Endothelial cell of umbilical vein (primary cell): ENCODE results near the gene PLCG2. TPM values are rescaled to one million over a fixed set of nuclear protein-coding genes. Genes with fewer than 3 reads are reported as not detected.

Source experiments
- BruUV-seq: library from RNA; stranded (reverse); fragments of 400-500 nt; replicated peaks from 2 replicates; lab custom pipeline; 2021; lab: Mats Ljungman, UMichigan
- CTCF ChIA-PET: fragments of 300-600, 350-600 bp; sonication (Branson Sonifier 250); formaldehyde crosslinking; loops from one replicate; lab custom pipeline; 2021; ENCODE audit warnings: antibody characterized with exemption, inconsistent platforms; lab: Charles Lee
- POLR2A ChIA-PET: fragments of 300-600, 350-600 bp; sonication (Branson Sonifier 250); formaldehyde crosslinking; loops from one replicate; lab custom pipeline; 2021; ENCODE audit warnings: antibody characterized with exemption, inconsistent platforms; lab: Charles Lee
- DNase-seq: peaks from one replicate; pipeline ENCODE4 v3.0.0-alpha.2; 2011; ENCODE audit warnings: low read depth, low spot score
- FAIRE-seq: peaks from 2 replicates; lab custom pipeline; 2011; peaks lifted over from hg19 to GRCh38; lab: Jason Lieb, UNC
- H2AFZ ChIP-seq: 2 replicates; pipeline ENCODE4 v1.6.0; 2012; ENCODE audit warnings: low read depth, low read length, control low read depth, inconsistent platforms
- H3K27ac ChIP-seq: 2 replicates; pipeline ENCODE4 v1.5.1; 2011; ENCODE audit warnings: low read depth, mild to moderate bottlenecking, control low read depth, low read length, moderate library complexity; ENCODE audit not compliant: insufficient read depth
- H3K27me3 ChIP-seq, 2 experiments: 2 replicates each; pipeline versions ENCODE4 v1.6.0 to v1.6.1; 2011; ENCODE audit warnings: low read length in 2 of 2, mixed read lengths in 1 of 2; ENCODE audit not compliant: control insufficient read depth in 2 of 2, insufficient read depth in 2 of 2
- H3K36me3 ChIP-seq, 2 experiments: 2 replicates in 1 of 2; 3 replicates in 1 of 2; pipeline ENCODE4 v1.5.1; 2011; ENCODE audit warnings: low read length in 2 of 2, mild to moderate bottlenecking in 1 of 2, moderate library complexity in 1 of 2; ENCODE audit not compliant: control insufficient read depth in 2 of 2, insufficient read depth in 2 of 2; ENCODE audit errors: extremely low read depth in 1 of 2
- H3K4me1 ChIP-seq: 3 replicates; pipeline ENCODE4 v1.5.1; 2011; ENCODE audit warnings: mild to moderate bottlenecking, low read length; ENCODE audit not compliant: control insufficient read depth, insufficient read depth; ENCODE audit errors: extremely low read depth
- H3K4me2 ChIP-seq: 2 replicates; pipeline ENCODE4 v1.6.1; 2011; ENCODE audit warnings: low read length, control low read depth, mixed read lengths; ENCODE audit not compliant: insufficient read depth
- H3K4me3 ChIP-seq, 3 experiments: fragments of 200-600 bp in 1 of 3; sonication (generic), shearing (Covaris generic) in 1 of 3; replicated peaks in 1 of 3; 2 replicates each; pipeline ENCODE4 v1.5.1; 2011 to 2016; ENCODE audit warnings: control low read depth in 3 of 3, low read length in 3 of 3, mild to moderate bottlenecking in 2 of 3, inconsistent platforms in 1 of 3, low read depth in 1 of 3, moderate library complexity in 1 of 3; ENCODE audit not compliant: insufficient read depth in 1 of 3
- H3K79me2 ChIP-seq: 2 replicates; pipeline ENCODE4 v1.6.0; 2012; ENCODE audit warnings: low read length, inconsistent platforms; ENCODE audit not compliant: control insufficient read depth, insufficient read depth
- H3K9ac ChIP-seq: replicated peaks from 2 replicates; pipeline ENCODE3; 2011; ENCODE audit warnings: low read length, control low read depth; ENCODE audit not compliant: insufficient read depth; ENCODE audit errors: extremely low read depth
- H3K9me1 ChIP-seq: replicated peaks from 3 replicates; pipeline ENCODE4 v1.6.0; 2011; ENCODE audit warnings: mild to moderate bottlenecking, low read length; ENCODE audit not compliant: control insufficient read depth, insufficient read depth; ENCODE audit errors: extremely low read depth
- H3K9me3 ChIP-seq: replicated peaks from 2 replicates; pipeline ENCODE4 v1.5.1; 2012; ENCODE audit warnings: low read length, inconsistent platforms; ENCODE audit not compliant: control insufficient read depth, insufficient read depth
- H4K20me1 ChIP-seq: replicated peaks from 2 replicates; pipeline ENCODE3; 2011; ENCODE audit warnings: mild to moderate bottlenecking, low read length; ENCODE audit not compliant: control insufficient read depth, insufficient read depth; ENCODE audit errors: extremely low read depth
- CTCF ChIP-seq, 2 donors: IDR thresholded peaks; 1 replicate in 1 of 2; 2 replicates in 1 of 2; pipeline ENCODE4 v1.5.1; 2011; ENCODE audit warnings: low read length in 2 of 2, mild to moderate bottlenecking in 2 of 2, moderate library complexity in 2 of 2, control low read depth in 1 of 2, inconsistent platforms in 1 of 2, low read depth in 1 of 2; ENCODE audit not compliant: insufficient read depth in 1 of 2; ENCODE audit errors: extremely low read depth in 1 of 2
- EZH2 ChIP-seq: IDR thresholded peaks from 2 replicates; pipeline ENCODE4 v1.6.1; 2012; ENCODE audit warnings: borderline replicate concordance, low read depth, mild to moderate bottlenecking, moderate library complexity, low read length, inconsistent platforms; ENCODE audit not compliant: severe bottlenecking
- FOS ChIP-seq: IDR thresholded peaks from 2 replicates; pipeline ENCODE4 v1.6.1; 2011; ENCODE audit warnings: mild to moderate bottlenecking, low read length, moderate library complexity, borderline replicate concordance; ENCODE audit not compliant: insufficient read depth
- GATA2 ChIP-seq: IDR thresholded peaks from 2 replicates; pipeline ENCODE4 v1.7.0; 2011; ENCODE audit warnings: low read depth, mild to moderate bottlenecking, moderate library complexity, mixed read lengths, low read length; ENCODE audit not compliant: insufficient read length, insufficient read depth
- JUN ChIP-seq: IDR thresholded peaks from 2 replicates; pipeline ENCODE4 v1.6.1; 2011; ENCODE audit warnings: borderline replicate concordance, low read depth; ENCODE audit not compliant: insufficient read length, insufficient read depth
- MAX ChIP-seq: IDR thresholded peaks from 2 replicates; pipeline ENCODE4 v1.6.1; 2011; ENCODE audit not compliant: insufficient read depth, insufficient read length
- MYC ChIP-seq: IDR thresholded peaks from one replicate; pipeline ENCODE4 v1.6.1; 2011; ENCODE audit warnings: mild to moderate bottlenecking, low read depth, low read length
- POLR2A ChIP-seq: IDR thresholded peaks from 2 replicates; pipeline ENCODE4 v1.6.1; 2012; ENCODE audit warnings: low read depth, mild to moderate bottlenecking, control low read depth, low read length
- POLR2AphosphoS5 ChIP-seq: IDR thresholded peaks from 2 replicates; pipeline ENCODE4 v1.6.1; 2012; ENCODE audit warnings: low read depth, mild to moderate bottlenecking, control low read depth, low read length, moderate library complexity; ENCODE audit not compliant: insufficient read depth
- dilution Hi-C: fragments of 300-500 bp; cut with MboI; formaldehyde crosslinking; loops from one replicate; pipeline ENCODE4 v1.15.0; 2019; ENCODE audit warnings: low sequenced_read_pairs; ENCODE audit not compliant: extremely low pct_ligation_motif_present
- intact Hi-C: fragments of 100-400 bp; cut with micrococcal nuclease; formaldehyde crosslinking; loops from one replicate; pipeline ENCODE4 v1.10.0; 2022
- polyA plus RNA-seq, 4 experiments: library from polyadenylated mRNA; depleted of rRNA in 3 of 4; stranded (reverse) in 3 of 4; unstranded in 1 of 4; fragments of >200 nt; gene quantifications; 2 replicates each; pipeline versions ENCODE4 v1.2.1 to v1.2.3, GENCODE V29; 2011 to 2012; ENCODE audit warnings: missing spikeins in 1 of 4
- total RNA-seq: library from RNA; stranded (reverse); gene quantifications from 2 replicates; pipeline ENCODE4 v1.2.3, GENCODE V29; 2021

The PLCG2 gene
- total and polyA plus RNA-seq, 2 donors (not counting 3 experiments of a cell fraction or from before 2014, with no cell fraction given), result 10.8 to 13.6 TPM

GRCh38 chr16:81879625-81880024 is 100.5 kb downstream of the PLCG2 start:
- dilution Hi-C loops, result no loop called here
- no peaks in the 10 kb centered on the region for H3K79me2 ChIP-seq
- ChIA-PET POLR2A (no interaction called here), CTCF (interaction anchor here (0.6 to 1.1 kb wide), 5 partner anchors 10 to 577 kb away, joined by 3 to 4 read pairs (median 3); no protein-coding TSS in a partner anchor)
- H2AFZ ChIP-seq, result no peak overlapping the region
- no peak overlapping the region for H3K27ac ChIP-seq
- H3K36me3 ChIP-seq, result no peaks in the 10 kb centered on the region
- TF ChIP-seq CTCF (IDR thresholded peaks at IDR 0.05; ENCODE audit: extremely low read depth in 1 of 2, insufficient read depth in 1 of 2, low read depth in 1 of 2, low read length in 2 of 2) (peak; percentile 16 to 53), MYC (no peak)
- BruUV-seq, result no TSS peak
- H4K20me1 ChIP-seq, result no peaks in the 10 kb centered on the region
- intact Hi-C loops, result loop anchor here (10.0 kb wide), 1 partner anchor 255 kb away; no protein-coding TSS in a partner anchor
- H3K27me3 ChIP-seq, result no peaks in the 10 kb centered on the region
- no peak overlapping the region for H3K4me3 ChIP-seq
- DNase-seq (no peak), FAIRE-seq (no peak)
- H3K9ac ChIP-seq, result no peak overlapping the region
- no peaks in the 10 kb centered on the region for H3K9me1 ChIP-seq
- no peaks in the 10 kb centered on the region for H3K9me3 ChIP-seq
- H3K4me1 ChIP-seq, result no peaks in the 10 kb centered on the region
- H3K4me2 ChIP-seq, result no peak overlapping the region

- H3K36me3 ChIP-seq, result no peaks in the 10 kb centered on the region
- ChIA-PET CTCF (interaction anchor here (1.4 kb wide), 1 partner anchor 180 kb away, joined by 4 read pairs; no protein-coding TSS in a partner anchor), POLR2A (no interaction called here)
- dilution Hi-C loops (no loop called here), intact Hi-C loops (no loop called here)
- no peak for DNase-seq
- no peaks in the 10 kb centered on the region for H3K9me3 ChIP-seq
- H3K4me2 ChIP-seq, result no peak overlapping the region
- H2AFZ ChIP-seq, result no peak overlapping the region
- no peak overlapping the region for H3K27ac ChIP-seq
- H3K9me1 ChIP-seq, result no peaks in the 10 kb centered on the region
- no peak overlapping the region for H3K4me3 ChIP-seq
- H3K79me2 ChIP-seq, result no peaks in the 10 kb centered on the region
- H3K4me1 ChIP-seq, result no peaks in the 10 kb centered on the region
- no peak overlapping the region for H3K9ac ChIP-seq
- H4K20me1 ChIP-seq, result no peaks in the 10 kb centered on the region
- H3K27me3 ChIP-seq, result no peaks in the 10 kb centered on the region
- no peak for TF ChIP-seq JUN
- TF ChIP-seq POLR2A, result no peak
- TF ChIP-seq MYC, result no peak
- no peak for TF ChIP-seq EZH2
- TF ChIP-seq POLR2AphosphoS5, result no peak
- TF ChIP-seq MAX, result no peak
- no peak for TF ChIP-seq FOS
- no peak for TF ChIP-seq CTCF (IDR thresholded peaks at IDR 0.05; ENCODE audit: extremely low read depth in 1 of 2, insufficient read depth in 1 of 2, low read depth in 1 of 2, low read length in 2 of 2)
- no peak for TF ChIP-seq GATA2
- no TSS peak for BruUV-seq
- FAIRE-seq, result no peak
Observed at GRCh38 chr16:81880816-81881215, 101.7 kb downstream of the PLCG2 start.
